ENCODE results near the gene HLA-F.

Gene HLA-F

DNA sequence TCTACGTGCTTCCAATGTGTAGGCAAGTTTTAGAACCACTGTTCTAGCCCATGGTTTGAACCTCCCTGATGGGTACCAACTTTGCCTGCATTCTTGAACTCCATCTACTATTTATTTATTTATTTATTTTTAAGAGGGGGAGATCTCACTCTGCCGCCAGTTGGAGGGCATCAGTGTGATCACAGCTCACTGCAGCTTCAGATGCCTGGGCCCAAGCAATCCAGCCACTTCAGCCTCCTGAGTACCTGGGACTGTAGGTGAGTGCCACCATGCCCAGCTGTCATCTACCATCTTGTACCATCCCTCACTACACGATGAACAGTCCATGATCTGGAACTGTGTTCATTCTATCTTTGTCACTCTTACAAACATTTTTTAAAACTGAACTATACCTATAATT lies 28.2 kb downstream of the HLA-F start:
- no peaks in the 10 kb centered on the region for H3K36me3 ChIP-seq (ENCODE audit: insufficient read depth)
- no peaks in the 10 kb centered on the region for H4K20me1 ChIP-seq (ENCODE audit: insufficient read depth)
- H3K79me2 ChIP-seq (ENCODE audit: insufficient read depth, low read depth) = no peaks in the 10 kb centered on the region
- TF ChIP-seq, protein P1, sequence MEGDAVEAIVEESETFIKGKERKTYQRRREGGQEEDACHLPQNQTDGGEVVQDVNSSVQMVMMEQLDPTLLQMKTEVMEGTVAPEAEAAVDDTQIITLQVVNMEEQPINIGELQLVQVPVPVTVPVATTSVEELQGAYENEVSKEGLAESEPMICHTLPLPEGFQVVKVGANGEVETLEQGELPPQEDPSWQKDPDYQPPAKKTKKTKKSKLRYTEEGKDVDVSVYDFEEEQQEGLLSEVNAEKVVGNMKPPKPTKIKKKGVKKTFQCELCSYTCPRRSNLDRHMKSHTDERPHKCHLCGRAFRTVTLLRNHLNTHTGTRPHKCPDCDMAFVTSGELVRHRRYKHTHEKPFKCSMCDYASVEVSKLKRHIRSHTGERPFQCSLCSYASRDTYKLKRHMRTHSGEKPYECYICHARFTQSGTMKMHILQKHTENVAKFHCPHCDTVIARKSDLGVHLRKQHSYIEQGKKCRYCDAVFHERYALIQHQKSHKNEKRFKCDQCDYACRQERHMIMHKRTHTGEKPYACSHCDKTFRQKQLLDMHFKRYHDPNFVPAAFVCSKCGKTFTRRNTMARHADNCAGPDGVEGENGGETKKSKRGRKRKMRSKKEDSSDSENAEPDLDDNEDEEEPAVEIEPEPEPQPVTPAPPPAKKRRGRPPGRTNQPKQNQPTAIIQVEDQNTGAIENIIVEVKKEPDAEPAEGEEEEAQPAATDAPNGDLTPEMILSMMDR (conservative IDR thresholded peaks at IDR 0.05; ENCODE audit: low read depth, low read length) = no peak
- H3K27ac ChIP-seq = no peak overlapping the region
- H3K9ac ChIP-seq = no peak overlapping the region
- H3K27me3 ChIP-seq (ENCODE audit: insufficient read depth, low read depth) = no peaks in the 10 kb centered on the region
- H3K4me3 ChIP-seq (IDR thresholded peaks at IDR 0.05; ENCODE audit: insufficient read depth, low read depth, low read length) = no peak overlapping the region
- peaks cover 10% of the 10 kb centered on the region for H3K4me1 ChIP-seq (ENCODE audit: low read depth, poor library complexity, severe bottlenecking)
- H2AFZ ChIP-seq (ENCODE audit: low read depth) = no peak overlapping the region; the same call in 1 of the 2 replicates
- H3K4me2 ChIP-seq = peak overlapping the region; percentile 76; the same call in 1 of the 2 replicates

DNA sequence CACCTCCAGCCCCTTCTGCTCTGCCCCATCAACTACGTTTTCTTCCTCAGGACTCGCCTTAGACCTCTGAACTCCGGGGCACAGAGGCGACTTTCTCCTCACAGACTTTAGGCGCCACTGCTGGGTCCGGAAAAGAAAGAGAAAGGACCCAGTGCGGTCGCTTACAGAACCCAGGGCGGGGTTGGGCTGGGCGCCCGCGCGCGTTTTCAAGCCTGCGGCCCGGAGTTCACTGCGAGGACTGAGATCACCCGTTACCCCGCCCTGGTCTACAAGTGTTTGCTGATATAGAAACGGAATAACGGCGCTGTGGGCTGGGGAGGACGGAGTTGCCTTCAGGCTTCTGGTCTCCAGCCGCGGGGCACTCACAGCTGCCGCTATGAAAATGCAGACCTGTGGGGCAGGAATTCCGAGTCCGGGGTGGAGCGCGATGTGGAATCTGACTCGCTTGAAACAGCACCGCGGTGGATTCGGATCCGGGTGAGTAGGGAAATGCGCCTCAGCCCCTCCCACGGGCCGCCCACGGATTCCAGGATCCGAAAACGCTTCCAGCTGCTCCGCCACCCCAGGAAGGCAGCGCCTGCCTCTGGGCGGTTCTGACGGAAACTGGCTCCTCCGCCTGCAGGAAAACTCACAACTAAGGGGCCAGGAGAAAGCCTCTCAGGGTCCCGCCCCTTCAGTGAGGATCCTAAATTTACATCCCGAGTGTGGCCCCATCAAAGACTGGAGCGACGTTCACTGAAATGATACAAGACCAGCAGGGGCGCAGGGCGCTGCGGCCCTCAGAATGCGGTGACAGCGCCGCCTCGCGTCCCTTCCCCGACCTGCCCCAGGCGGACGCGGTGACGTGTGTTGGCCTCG lies 29.4 kb downstream of the HLA-F start:
- H3K4me3 ChIP-seq (IDR thresholded peaks at IDR 0.05; ENCODE audit: insufficient read depth, low read depth, low read length) = peak overlapping the region; percentile 40
- peaks cover 15% of the 10 kb centered on the region for H3K4me1 ChIP-seq (ENCODE audit: low read depth, poor library complexity, severe bottlenecking)
- H3K79me2 ChIP-seq (ENCODE audit: insufficient read depth, low read depth) = no peaks in the 10 kb centered on the region
- peak overlapping the region; percentile 71; the same call in 1 of the 2 replicates for H3K9ac ChIP-seq
- peak overlapping the region; percentile 76 for H3K4me2 ChIP-seq
- no peak overlapping the region; the same call in 1 of the 2 replicates for H3K27ac ChIP-seq
- peak overlapping the region; percentile 99 for H2AFZ ChIP-seq (ENCODE audit: low read depth)
- TF ChIP-seq, protein P1 (conservative IDR thresholded peaks at IDR 0.05; ENCODE audit: low read depth, low read length) = peak; percentile 85
- H3K36me3 ChIP-seq (ENCODE audit: insufficient read depth) = no peaks in the 10 kb centered on the region
- H4K20me1 ChIP-seq (ENCODE audit: insufficient read depth) = no peaks in the 10 kb centered on the region
- H3K27me3 ChIP-seq (ENCODE audit: insufficient read depth, low read depth) = no peaks in the 10 kb centered on the region

DNA sequence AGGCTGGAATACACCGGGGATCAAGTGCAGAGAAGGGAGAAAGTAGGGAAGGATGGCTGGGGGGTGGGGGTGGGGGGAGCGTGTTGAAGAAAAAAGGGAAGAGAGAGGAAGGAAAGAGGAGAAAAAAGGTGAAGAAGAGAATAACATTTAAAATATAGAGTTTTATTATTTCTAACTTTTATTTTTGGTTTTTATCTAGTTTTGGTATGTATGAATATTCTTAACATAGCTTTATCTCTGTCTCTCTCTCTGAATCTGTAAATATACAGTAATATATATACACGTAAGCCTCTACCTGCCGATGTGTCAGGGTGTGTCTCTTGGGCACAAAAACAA lies 30.0 kb downstream of the HLA-F start:
- Histone ChIP-seq H3K36me3 (ENCODE audit: insufficient read depth) (no peaks in the 10 kb centered on the region), H3K4me3 (IDR thresholded peaks at IDR 0.05; ENCODE audit: insufficient read depth, low read depth, low read length) (no peak overlapping the region), H3K4me2 (peak overlapping the region; percentile 52), H2AFZ (ENCODE audit: low read depth) (no peak overlapping the region; the same call in 1 of the 2 replicates), H3K27me3 (ENCODE audit: insufficient read depth, low read depth) (no peaks in the 10 kb centered on the region), H4K20me1 (ENCODE audit: insufficient read depth) (no peaks in the 10 kb centered on the region), H3K9ac (peak overlapping the region; percentile 71; the same call in 1 of the 2 replicates), H3K4me1 (ENCODE audit: low read depth, poor library complexity, severe bottlenecking) (peaks cover 16% of the 10 kb centered on the region), H3K27ac (no peak overlapping the region), H3K79me2 (ENCODE audit: insufficient read depth, low read depth) (no peaks in the 10 kb centered on the region)
- TF ChIP-seq, protein P1 (conservative IDR thresholded peaks at IDR 0.05; ENCODE audit: low read depth, low read length) = peak; percentile 35

DNA sequence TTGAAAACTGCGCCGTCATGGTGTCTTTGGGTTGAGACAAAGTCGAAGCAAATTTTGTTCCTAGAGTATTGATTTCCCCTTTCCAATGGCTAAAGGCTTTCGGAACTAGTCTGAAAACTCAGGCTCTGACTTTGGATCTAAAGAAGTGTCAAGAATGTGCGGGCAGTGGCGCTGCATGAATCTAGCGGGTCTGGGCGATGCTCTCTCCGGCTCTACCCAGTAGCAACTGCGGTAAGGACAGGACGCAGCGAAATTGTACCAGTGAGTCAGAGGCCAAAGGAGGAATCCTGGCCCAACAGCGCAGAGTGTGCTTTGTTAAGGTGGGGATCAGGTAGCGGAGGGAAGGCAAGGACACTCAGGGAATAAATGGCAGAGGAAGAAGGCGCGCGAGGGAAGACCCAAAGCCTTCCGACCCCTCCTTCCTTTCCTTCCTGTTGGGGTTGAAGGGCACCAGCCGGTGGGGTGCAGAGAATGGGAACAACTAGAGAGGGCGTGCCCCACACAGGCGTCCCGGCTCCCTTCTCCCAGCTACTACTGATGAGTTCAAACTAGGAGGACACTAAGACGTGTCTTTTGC lies 32.1 kb downstream of the HLA-F start:
- Histone ChIP-seq H3K79me2 (ENCODE audit: insufficient read depth, low read depth) (no peaks in the 10 kb centered on the region), H3K4me1 (ENCODE audit: low read depth, poor library complexity, severe bottlenecking) (peaks cover 23% of the 10 kb centered on the region), H3K9ac (no peak overlapping the region), H3K36me3 (ENCODE audit: insufficient read depth) (no peaks in the 10 kb centered on the region), H3K27ac (no peak overlapping the region), H2AFZ (ENCODE audit: low read depth) (no peak overlapping the region), H3K4me2 (no peak overlapping the region), H4K20me1 (ENCODE audit: insufficient read depth) (no peaks in the 10 kb centered on the region), H3K4me3 (IDR thresholded peaks at IDR 0.05; ENCODE audit: insufficient read depth, low read depth, low read length) (no peak overlapping the region), H3K27me3 (ENCODE audit: insufficient read depth, low read depth) (no peaks in the 10 kb centered on the region)
- TF ChIP-seq, protein P1 (conservative IDR thresholded peaks at IDR 0.05; ENCODE audit: low read depth, low read length) = no peak

Data from KMS-11 (cell line).